Gastrocnemius medialis (tissue), 4 donors: ENCODE results near the gene GSG1L2.

Source experiments
- POLR2A ChIP-seq, 2 donors: fragments of 450-650 bp; IDR thresholded peaks; one replicate each; pipeline ENCODE4 v1.6.1; 2017; ENCODE audit warnings: antibody characterized with exemption in 2 of 2, mild to moderate bottlenecking in 2 of 2, moderate library complexity in 2 of 2
- TF ChIP-seq, protein P1 (sequence below), 5 experiments: fragments of 450-650 bp in 3 of 5; fragments of 200-600 bp in 2 of 5; sonication (generic) in 2 of 5; IDR thresholded peaks in 4 of 5; conservative IDR thresholded peaks in 1 of 5; 1 replicate in 4 of 5; 2 replicates in 1 of 5; pipeline ENCODE4 v1.5.1; 2016 to 2019; ENCODE audit warnings: antibody characterized with exemption in 5 of 5, mild to moderate bottlenecking in 3 of 5, moderate library complexity in 3 of 5

DNA sequence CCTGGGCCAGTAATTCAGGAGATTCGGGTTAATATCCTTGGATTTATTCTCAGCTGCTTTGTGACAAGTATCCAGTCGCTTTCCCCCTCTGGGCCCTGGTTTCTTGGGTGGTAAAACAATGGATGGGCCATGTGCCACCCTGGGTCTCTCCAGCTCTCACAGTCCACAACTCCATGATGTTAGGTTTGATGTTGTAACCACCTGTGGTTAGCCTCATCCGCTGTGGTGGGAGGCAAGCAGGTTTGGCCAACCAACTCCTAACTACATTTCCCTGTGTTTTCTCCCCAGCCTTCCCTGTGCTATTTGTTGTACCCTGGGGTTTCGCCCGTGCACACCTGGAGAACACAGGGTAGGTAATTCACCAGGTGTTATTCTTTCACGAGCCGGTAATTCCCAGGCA is 39.0 kb upstream of the GSG1L2 start:
- TF ChIP-seq, protein P1, sequence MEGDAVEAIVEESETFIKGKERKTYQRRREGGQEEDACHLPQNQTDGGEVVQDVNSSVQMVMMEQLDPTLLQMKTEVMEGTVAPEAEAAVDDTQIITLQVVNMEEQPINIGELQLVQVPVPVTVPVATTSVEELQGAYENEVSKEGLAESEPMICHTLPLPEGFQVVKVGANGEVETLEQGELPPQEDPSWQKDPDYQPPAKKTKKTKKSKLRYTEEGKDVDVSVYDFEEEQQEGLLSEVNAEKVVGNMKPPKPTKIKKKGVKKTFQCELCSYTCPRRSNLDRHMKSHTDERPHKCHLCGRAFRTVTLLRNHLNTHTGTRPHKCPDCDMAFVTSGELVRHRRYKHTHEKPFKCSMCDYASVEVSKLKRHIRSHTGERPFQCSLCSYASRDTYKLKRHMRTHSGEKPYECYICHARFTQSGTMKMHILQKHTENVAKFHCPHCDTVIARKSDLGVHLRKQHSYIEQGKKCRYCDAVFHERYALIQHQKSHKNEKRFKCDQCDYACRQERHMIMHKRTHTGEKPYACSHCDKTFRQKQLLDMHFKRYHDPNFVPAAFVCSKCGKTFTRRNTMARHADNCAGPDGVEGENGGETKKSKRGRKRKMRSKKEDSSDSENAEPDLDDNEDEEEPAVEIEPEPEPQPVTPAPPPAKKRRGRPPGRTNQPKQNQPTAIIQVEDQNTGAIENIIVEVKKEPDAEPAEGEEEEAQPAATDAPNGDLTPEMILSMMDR (IDR thresholded peaks at IDR 0.05 in 4 of 5, conservative IDR thresholded peaks at IDR 0.05 in 1 of 5): no peak
- no peak for TF ChIP-seq POLR2A (IDR thresholded peaks at IDR 0.05)
